SK-N-SH (cell line): Measurements from ENCODE around the gene NKAP. TPM values are rescaled to one million over a fixed set of nuclear protein-coding genes. Genes with fewer than 3 reads are reported as not detected.

Experiments
- CTCF ChIA-PET: fragments of 300-600, 350-600 bp; formaldehyde crosslinking; extraction: SDS; loops from one replicate; lab custom pipeline; 2021; lab: Yijun Ruan, JAX
- POLR2A ChIA-PET: fragments of 350-600 bp; sonication (Branson Sonifier 250); formaldehyde crosslinking; extraction: SDS; loops from one replicate; lab custom pipeline; 2020; ENCODE audit warnings: antibody characterized with exemption, inconsistent platforms; lab: Yijun Ruan, JAX
- DNase-seq: peaks from one replicate; pipeline ENCODE4 v3.0.0; 2012
- H2AFZ ChIP-seq: fragments of 200-600 bp; sonication (generic); 2 replicates; pipeline ENCODE4 v1.8.1; 2016; ENCODE audit warnings: antibody characterized with exemption, mild to moderate bottlenecking, low read depth
- H3F3A ChIP-seq: fragments of 200-600 bp; sonication (generic); replicated peaks from 2 replicates; pipeline ENCODE3; 2016; ENCODE audit warnings: antibody characterized with exemption, mild to moderate bottlenecking; ENCODE audit not compliant: insufficient read depth
- H3K27ac ChIP-seq, 2 experiments: fragments of 200-500 bp in 1 of 2; fragments of 200-600 bp in 1 of 2; sonication (Bioruptor generic) in 1 of 2; sonication (generic), shearing (Covaris generic) in 1 of 2; 2 replicates each; pipeline versions ENCODE4 v1.5.1 to v1.6.1; 2014 to 2016; ENCODE audit warnings: low read depth in 2 of 2, inconsistent platforms in 1 of 2, low read length in 1 of 2, mild to moderate bottlenecking in 1 of 2, mixed read lengths in 1 of 2
- H3K27me3 ChIP-seq: fragments of 200-600 bp; sonication (generic), shearing (Covaris generic); 2 replicates; pipeline ENCODE4 v1.6.1; 2016; ENCODE audit warnings: mixed run types; ENCODE audit not compliant: insufficient read depth
- H3K36me3 ChIP-seq, 2 experiments: fragments of 200-500 bp in 1 of 2; fragments of 200-600 bp in 1 of 2; sonication (Bioruptor generic) in 1 of 2; sonication (generic) in 1 of 2; replicated peaks in 1 of 2; 2 replicates each; pipeline versions ENCODE3 to v1.5.1; 2014 to 2016; ENCODE audit warnings: low read length in 1 of 2, mild to moderate bottlenecking in 1 of 2; ENCODE audit not compliant: insufficient read depth in 2 of 2, control insufficient read depth in 1 of 2
- H3K4me1 ChIP-seq, 2 experiments: fragments of 200-500 bp in 1 of 2; fragments of 200-600 bp in 1 of 2; sonication (Bioruptor generic) in 1 of 2; sonication (generic), shearing (Covaris generic) in 1 of 2; 2 replicates each; pipeline versions ENCODE4 v1.5.1 to v1.6.1; 2014 to 2016; ENCODE audit warnings: low read depth in 1 of 2, low read length in 1 of 2, mixed run types in 1 of 2; ENCODE audit not compliant: insufficient read depth in 2 of 2, control insufficient read depth in 1 of 2
- H3K4me2 ChIP-seq: fragments of 200-600 bp; sonication (generic), shearing (Covaris generic); 2 replicates; pipeline ENCODE4 v1.6.1; 2017; ENCODE audit warnings: mixed run types
- H3K4me3 ChIP-seq, 2 experiments: fragments of 200-500 bp in 1 of 2; fragments of 200-600 bp in 1 of 2; sonication (Bioruptor generic) in 1 of 2; sonication (generic), shearing (Covaris generic) in 1 of 2; 2 replicates each; pipeline versions ENCODE4 v1.5.1 to v1.8.1; 2014 to 2016; ENCODE audit warnings: low read depth in 2 of 2, inconsistent platforms in 1 of 2, low read length in 1 of 2, mild to moderate bottlenecking in 1 of 2, mixed read lengths in 1 of 2, moderate library complexity in 1 of 2
- H3K79me2 ChIP-seq: fragments of 200-600 bp; sonication (generic); 2 replicates; pipeline ENCODE4 v1.8.1; 2017; ENCODE audit warnings: mild to moderate bottlenecking; ENCODE audit not compliant: insufficient read depth
- H3K9ac ChIP-seq: fragments of 200-600 bp; sonication (generic); 2 replicates; pipeline ENCODE4 v1.6.1; 2017; ENCODE audit warnings: mixed run types
- H3K9me2 ChIP-seq: fragments of 200-600 bp; sonication (generic); 2 replicates; pipeline ENCODE4 v1.6.1; 2017; ENCODE audit warnings: mixed run types
- H3K9me3 ChIP-seq: fragments of 200-600 bp; sonication (generic); 2 replicates; pipeline ENCODE4 v1.6.1; 2017; ENCODE audit warnings: mixed run types, mild to moderate bottlenecking, moderate library complexity
- H4K20me1 ChIP-seq: fragments of 200-600 bp; sonication (generic); 2 replicates; pipeline ENCODE4 v1.6.1; 2017; ENCODE audit warnings: mild to moderate bottlenecking, mixed run types; ENCODE audit not compliant: insufficient read depth
- ELF1 ChIP-seq: IDR thresholded peaks from 2 replicates; pipeline ENCODE4 v1.4.0; 2012
- EP300 ChIP-seq, 2 experiments: IDR thresholded peaks; 2 replicates each; pipeline versions ENCODE4 v1.4.0 to v1.6.1; 2012; ENCODE audit warnings: borderline replicate concordance in 1 of 2, low read depth in 1 of 2, low read length in 1 of 2
- FOSL2 ChIP-seq: IDR thresholded peaks from 2 replicates; pipeline ENCODE4 v1.4.0; 2012; ENCODE audit warnings: low read depth, mild to moderate bottlenecking, moderate library complexity, borderline replicate concordance
- FOXM1 ChIP-seq: IDR thresholded peaks from 2 replicates; pipeline ENCODE4 v1.4.0; 2012; ENCODE audit warnings: low read depth, mild to moderate bottlenecking
- GATA2 ChIP-seq: sonication (generic); formaldehyde crosslinking; IDR thresholded peaks from 2 replicates; pipeline ENCODE4 v1.5.0; 2020; ENCODE audit warnings: mild to moderate bottlenecking, missing genetic modification reagents
- IRF3 ChIP-seq: fragments of 150-350 bp; IDR thresholded peaks from 2 replicates; pipeline ENCODE4 v1.6.1; 2016; ENCODE audit warnings: mild to moderate bottlenecking, low read depth, low read length
- POLR2AphosphoS5 ChIP-seq: IDR thresholded peaks from 2 replicates; pipeline ENCODE4 v1.6.1; 2012; ENCODE audit warnings: low read depth, low read length
- WGBS: methylation state at CpG from one replicate; pipeline ENCODE4 v1.1.6; 2017; ENCODE audit warnings: low lambda C conversion rate; 5-methylcytosine and 5-hydroxymethylcytosine counted together
- polyA plus RNA-seq, 3 experiments: library from polyadenylated mRNA; depleted of rRNA; stranded (reverse); fragments of >200 nt; gene quantifications; 2 replicates each; pipeline ENCODE4 v1.2.3, GENCODE V29; 2012
- TF ChIP-seq, protein P1 (sequence below): IDR thresholded peaks from 2 replicates; pipeline ENCODE4 v1.6.1; 2012; ENCODE audit warnings: mild to moderate bottlenecking, low read depth, low read length, moderate library complexity
- TF ChIP-seq, protein P2 (sequence below): fragments of 150-350 bp; IDR thresholded peaks from 2 replicates; pipeline ENCODE4 v1.6.1; 2017; ENCODE audit warnings: antibody characterized with exemption, low read length, low read depth, borderline replicate concordance
- TF ChIP-seq, protein P3 (sequence below): fragments of 200-600 bp; sonication (generic); IDR thresholded peaks from 2 replicates; pipeline ENCODE4 v1.6.1; 2017; ENCODE audit warnings: antibody characterized with exemption, mild to moderate bottlenecking, moderate library complexity

Gene NKAP
- polyA plus RNA-seq, 1 of the 3 experiments (the other 2 are of a cell fraction), result 4.2 TPM

DNA sequence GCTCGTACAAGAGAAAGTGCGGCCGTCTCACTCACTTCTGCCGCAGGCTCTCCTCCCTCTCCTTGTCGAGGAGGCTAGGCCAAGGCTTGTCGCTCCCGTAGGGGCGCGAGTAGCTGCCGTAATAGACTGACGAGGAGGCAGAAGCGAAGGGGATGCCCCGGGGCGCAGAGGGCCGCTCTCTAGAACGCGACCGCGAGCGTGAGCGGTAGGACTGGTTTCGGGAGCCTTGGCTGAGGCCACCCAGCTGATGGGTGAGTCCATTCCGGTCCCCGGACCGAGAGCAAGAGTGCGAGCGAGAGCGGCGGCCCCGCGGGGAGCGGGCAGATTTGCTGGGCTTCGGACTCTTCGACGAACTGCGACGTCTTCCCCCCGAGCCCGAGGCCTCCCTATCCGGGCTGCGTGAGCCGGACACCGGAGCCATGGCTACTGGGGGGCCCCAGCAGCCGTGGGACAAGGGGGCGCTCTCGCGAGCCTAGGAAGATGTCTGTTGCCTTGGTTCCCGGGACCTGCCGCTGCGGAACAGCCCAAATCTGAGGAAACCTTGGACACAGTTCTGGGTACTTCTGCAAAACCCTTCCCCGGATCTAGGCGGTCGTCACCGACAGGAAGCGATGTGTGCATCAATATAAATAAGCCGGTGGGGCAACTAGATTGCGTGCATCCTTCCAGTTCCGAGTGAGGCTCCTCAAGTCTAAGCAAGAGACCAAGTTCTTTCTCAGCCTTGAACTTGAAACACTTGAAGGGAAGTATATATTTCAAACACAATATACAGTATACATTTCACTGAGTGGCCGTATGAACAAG lies at the start of gene NKAP (continued):
- TF ChIP-seq, protein P1, sequence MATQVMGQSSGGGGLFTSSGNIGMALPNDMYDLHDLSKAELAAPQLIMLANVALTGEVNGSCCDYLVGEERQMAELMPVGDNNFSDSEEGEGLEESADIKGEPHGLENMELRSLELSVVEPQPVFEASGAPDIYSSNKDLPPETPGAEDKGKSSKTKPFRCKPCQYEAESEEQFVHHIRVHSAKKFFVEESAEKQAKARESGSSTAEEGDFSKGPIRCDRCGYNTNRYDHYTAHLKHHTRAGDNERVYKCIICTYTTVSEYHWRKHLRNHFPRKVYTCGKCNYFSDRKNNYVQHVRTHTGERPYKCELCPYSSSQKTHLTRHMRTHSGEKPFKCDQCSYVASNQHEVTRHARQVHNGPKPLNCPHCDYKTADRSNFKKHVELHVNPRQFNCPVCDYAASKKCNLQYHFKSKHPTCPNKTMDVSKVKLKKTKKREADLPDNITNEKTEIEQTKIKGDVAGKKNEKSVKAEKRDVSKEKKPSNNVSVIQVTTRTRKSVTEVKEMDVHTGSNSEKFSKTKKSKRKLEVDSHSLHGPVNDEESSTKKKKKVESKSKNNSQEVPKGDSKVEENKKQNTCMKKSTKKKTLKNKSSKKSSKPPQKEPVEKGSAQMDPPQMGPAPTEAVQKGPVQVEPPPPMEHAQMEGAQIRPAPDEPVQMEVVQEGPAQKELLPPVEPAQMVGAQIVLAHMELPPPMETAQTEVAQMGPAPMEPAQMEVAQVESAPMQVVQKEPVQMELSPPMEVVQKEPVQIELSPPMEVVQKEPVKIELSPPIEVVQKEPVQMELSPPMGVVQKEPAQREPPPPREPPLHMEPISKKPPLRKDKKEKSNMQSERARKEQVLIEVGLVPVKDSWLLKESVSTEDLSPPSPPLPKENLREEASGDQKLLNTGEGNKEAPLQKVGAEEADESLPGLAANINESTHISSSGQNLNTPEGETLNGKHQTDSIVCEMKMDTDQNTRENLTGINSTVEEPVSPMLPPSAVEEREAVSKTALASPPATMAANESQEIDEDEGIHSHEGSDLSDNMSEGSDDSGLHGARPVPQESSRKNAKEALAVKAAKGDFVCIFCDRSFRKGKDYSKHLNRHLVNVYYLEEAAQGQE, result 0 out of 2 replicates have a peak, but pooled peaks have one; percentile 39
- TF ChIP-seq IRF3, result no peak
- peak in 1 of 2 experiments; percentile 29; a peak in 1 of 4 replicates for TF ChIP-seq EP300 (IDR thresholded peaks at IDR 0.05; ENCODE audit: borderline replicate concordance in 1 of 2, low read depth in 1 of 2, low read length in 1 of 2)
- TF ChIP-seq, protein P2, sequence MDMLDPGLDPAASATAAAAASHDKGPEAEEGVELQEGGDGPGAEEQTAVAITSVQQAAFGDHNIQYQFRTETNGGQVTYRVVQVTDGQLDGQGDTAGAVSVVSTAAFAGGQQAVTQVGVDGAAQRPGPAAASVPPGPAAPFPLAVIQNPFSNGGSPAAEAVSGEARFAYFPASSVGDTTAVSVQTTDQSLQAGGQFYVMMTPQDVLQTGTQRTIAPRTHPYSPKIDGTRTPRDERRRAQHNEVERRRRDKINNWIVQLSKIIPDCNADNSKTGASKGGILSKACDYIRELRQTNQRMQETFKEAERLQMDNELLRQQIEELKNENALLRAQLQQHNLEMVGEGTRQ, result no peak
- peak; percentile 5; the same call in 1 of the 2 replicates for TF ChIP-seq FOSL2
- TF ChIP-seq, all 33 proteins: peak for 20

- POLR2A ChIA-PET, result no interaction called here
- Histone ChIP-seq H3K36me3 (no peaks in the 10 kb centered on the region), H3K4me1 (no peaks in the 10 kb centered on the region; a peak in 1 of 4 replicates), H3K9me2 (no peaks in the 10 kb centered on the region), H3K27me3 (peaks cover 87% of the 10 kb centered on the region), H3K4me3 (peak overlapping the region in 1 of 2 experiments; percentile 14; a peak in 1 of 4 replicates), H2AFZ (no peak overlapping the region), H3K27ac (no peak overlapping the region), H3K9ac (no peak overlapping the region), H3F3A (no peaks in the 10 kb centered on the region), H3K9me3 (no peaks in the 10 kb centered on the region), H3K4me2 (peak overlapping the region; percentile 19; the same call in 1 of the 2 replicates), H3K79me2 (no peaks in the 10 kb centered on the region), H4K20me1 (no peaks in the 10 kb centered on the region)
- WGBS, result 10% methylated on average over 15 of the region's 48 CpGs
- peak; percentile 32 for DNase-seq
- CTCF ChIA-PET, result interaction anchor here (0.6 to 4.4 kb wide), 3 partner anchors 10 to 42 kb away, joined by 3 to 29 read pairs (median 3); no protein-coding TSS in a partner anchor
- TF ChIP-seq IRF3, result no peak
- no peak for TF ChIP-seq FOSL2
- TF ChIP-seq GATA2 (CRISPR knock-in tag), result no peak
- TF ChIP-seq FOXM1, result no peak
- TF ChIP-seq ELF1, result no peak
- TF ChIP-seq, protein P2, result no peak
- TF ChIP-seq, protein P1, result no peak
- TF ChIP-seq POLR2AphosphoS5, result no peak
- TF ChIP-seq, protein P3, sequence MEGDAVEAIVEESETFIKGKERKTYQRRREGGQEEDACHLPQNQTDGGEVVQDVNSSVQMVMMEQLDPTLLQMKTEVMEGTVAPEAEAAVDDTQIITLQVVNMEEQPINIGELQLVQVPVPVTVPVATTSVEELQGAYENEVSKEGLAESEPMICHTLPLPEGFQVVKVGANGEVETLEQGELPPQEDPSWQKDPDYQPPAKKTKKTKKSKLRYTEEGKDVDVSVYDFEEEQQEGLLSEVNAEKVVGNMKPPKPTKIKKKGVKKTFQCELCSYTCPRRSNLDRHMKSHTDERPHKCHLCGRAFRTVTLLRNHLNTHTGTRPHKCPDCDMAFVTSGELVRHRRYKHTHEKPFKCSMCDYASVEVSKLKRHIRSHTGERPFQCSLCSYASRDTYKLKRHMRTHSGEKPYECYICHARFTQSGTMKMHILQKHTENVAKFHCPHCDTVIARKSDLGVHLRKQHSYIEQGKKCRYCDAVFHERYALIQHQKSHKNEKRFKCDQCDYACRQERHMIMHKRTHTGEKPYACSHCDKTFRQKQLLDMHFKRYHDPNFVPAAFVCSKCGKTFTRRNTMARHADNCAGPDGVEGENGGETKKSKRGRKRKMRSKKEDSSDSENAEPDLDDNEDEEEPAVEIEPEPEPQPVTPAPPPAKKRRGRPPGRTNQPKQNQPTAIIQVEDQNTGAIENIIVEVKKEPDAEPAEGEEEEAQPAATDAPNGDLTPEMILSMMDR, result no peak
Observed at GRCh38 chrX:119991005-119991787, 47.6 kb upstream of the NKAP start.
